Measurements from ENCODE around the gene SCN2B.

SCN2B gene

DNA sequence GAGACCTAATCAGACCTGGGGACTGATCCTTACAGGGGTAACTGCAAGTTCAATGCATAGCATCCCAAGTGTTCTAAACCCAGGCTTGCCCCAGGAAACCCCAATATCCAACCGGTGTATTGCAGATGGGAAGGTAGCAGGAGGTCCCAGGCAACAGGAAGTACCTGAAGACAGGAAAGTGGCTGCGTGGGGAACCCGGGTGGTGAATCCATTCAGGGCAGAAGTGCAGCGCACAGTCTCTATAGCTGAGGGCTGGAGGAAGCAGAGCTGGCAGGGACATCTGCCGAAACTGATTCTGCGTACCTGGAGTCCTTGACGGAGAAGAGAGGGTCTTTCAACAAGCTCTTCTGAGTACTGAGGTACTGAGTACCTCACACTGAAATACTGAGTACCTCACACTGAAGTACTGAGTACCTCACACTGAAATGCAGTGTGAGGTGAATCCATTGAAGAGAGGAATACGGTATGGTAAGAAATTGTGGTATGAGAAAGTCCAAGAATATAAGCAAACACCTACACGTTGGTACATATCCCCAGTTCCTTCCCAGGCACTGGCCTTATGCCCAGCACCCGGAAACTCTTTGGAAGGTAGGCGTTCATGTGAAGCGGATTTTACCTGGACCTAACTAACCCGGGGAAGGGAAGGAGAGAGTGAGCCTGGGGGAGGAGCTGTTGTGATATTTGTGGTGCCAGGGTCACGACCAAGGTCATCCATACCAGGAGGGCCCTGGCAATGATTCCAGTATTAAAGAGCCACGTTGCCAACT lies 43.9 kb downstream of the SCN2B start:
- DNase-seq (ENCODE audit: low read depth), result no peak

DNA sequence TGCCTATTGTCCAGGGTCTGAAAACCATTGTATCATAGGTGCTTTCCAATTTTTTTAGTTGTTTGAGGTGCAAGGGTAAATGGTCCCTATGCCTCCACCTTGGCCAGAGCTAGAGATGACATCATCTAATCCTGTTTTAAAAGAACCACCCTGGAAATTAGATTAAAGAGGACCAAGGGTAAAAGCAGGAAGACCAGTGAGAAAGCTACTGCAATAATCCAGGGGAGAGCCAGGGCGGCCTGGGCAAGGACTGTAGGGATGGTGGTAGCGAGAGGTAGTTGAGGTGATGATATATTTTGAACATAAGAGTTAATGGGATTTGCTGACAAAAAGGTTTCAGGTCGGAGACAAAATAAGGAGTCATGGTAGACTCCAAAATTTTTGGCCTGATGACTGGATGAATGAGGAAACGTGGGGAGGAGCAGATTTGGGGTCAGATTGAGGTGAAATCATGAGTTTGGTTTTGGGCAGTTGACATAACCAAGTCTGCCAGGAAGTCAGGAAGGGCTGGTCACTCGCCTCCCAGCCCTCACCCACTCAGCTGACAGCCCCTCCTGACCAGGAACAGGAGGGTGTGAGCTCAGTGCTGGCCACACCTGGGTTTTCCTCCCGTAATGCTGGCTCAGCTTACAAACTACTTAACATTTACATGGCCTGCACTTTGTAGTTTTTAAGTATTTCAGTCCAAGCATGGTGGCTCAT lies 46.8 kb downstream of the SCN2B start:
- DNase-seq (ENCODE audit: low read depth), result no peak

DNA sequence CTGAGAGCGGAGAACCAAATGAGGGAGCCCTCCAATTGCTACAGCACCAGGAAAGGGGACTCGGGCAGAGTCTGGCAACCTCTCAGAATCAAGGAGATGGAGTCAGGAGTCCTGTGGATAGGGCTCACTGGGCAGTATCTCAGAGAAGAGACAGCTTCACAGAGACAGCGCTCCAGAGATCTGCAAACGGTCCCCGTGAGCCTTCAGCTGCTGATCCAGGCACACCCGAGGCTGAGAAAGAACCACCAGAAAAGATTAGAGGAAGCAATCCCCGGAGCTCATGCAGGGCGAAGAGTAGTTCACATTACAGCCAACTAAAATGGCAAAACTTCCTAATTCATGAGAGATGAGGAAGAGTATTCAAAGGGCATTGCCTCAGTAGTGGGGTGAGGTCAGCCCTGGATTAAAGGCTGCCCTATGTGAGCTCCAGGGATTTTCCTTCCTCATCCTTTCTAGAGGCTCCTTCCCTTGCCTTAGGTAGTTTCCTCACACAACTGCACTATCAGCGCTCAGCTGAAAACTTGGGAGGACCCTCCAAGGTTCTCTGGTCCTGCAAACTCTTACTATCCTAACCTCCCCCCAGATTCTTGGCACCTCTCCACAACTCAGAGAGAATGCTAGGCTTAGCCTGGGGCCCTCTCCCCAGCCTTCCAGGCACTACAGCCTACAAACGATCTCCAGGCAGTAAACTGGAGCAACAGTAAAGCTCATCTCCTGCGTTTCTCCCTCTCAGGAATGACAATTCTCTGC lies 47.5 kb downstream of the SCN2B start:
- no peak for DNase-seq (ENCODE audit: low read depth)

DNA sequence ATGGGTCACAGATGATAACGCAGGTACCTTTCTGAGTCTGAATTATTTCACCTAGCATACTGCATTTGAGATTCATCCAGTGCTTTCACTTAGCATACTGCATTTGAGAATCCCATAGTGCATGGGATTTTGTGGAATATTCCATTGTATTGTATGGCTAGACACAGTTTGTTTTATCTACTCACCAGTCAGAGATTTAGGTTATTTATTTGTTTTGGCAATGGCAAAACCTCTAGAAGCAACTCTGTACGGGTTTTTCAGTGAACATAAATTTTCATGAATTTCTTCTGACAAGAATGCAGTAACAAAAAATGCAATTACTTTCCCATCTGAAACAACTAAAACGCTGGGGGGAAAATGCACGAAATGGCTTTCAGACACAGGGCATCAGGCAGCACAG lies 48.1 kb downstream of the SCN2B start:
- no peak for DNase-seq (ENCODE audit: low read depth)

DNA sequence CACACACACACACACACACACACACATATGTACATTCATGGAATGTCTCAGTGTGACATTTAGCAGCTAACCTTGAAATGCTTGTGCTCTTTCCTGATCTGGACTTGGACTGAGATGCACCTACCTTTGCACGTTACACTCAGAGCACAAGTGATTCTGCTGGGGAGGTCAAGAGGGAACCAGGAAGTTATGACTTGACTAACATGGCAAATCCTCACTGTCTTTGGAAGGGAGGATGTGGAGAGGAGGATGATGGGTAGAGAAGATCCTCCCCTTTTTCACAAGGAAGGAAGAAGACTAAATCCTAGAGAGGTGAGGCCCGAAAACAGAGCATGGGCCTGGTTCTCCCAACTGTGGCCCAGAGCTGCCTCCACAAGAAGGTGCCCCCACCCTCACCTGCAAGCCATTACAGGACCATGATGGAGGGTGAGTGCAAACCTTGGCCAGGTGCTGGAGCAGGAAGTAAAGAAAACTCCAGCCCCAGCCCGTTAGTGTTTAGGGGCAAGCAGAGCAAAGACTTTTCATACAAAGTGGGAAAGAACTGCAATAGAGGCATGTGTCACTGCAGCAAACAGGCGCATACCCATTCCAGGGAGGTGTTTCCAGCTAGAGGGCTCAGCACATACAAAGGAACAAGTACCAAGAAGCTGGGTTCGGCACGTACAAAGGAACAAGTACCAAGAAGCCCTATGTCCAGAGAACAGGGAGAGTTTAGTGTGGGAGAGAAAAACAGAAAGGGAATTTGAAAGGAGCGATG lies 50.2 kb downstream of the SCN2B start:
- DNase-seq (ENCODE audit: low read depth), result no peak

DNA sequence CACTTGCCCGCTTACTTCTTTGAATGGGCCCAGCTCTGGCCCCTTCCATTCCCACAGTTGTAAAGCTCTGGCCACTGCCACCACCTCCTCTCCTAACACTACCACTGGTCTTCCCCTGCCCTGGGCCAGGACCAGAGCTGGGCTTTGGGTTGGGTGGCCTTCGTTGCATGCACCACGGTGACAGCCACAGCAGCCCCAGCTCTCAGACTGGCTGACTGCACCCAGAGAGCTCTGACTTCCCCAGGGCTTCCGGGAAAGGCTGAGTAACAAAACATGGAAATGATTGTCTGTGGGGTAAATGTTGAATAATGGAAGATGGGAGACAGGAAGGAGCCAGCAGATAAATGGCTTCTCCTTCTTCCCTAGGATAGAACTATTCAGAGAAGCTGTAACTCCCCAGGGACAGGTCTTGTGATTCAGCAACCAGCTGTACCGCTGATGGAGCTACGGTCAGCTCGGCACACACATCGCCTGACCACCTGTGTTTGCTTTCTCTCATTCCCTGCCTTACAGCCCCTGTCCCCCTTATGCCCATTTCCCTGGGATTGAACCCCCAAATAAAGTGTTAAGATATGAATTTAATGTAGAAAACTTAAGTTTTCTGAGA lies 51.4 kb downstream of the SCN2B start:
- no peak for DNase-seq (ENCODE audit: low read depth)

DNA sequence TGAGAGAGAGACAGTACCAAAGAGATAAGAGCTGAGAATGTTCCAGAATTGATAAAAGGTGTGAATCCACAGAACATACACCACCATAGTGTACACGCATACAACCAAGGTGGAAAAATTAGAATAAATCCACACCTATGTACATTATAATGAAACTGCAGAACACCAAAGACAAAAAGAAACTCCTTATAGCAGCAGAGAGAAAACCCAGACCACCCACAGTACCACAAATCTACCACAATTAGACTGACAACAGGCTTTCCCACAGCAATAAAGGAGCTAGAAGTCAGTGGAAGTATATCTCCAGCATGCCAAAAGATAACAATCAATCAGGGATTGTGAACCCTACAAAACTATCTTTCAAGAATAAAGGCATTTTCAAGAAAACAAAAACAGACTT lies 55.6 kb downstream of the SCN2B start:
- no peak for DNase-seq (ENCODE audit: low read depth)

DNA sequence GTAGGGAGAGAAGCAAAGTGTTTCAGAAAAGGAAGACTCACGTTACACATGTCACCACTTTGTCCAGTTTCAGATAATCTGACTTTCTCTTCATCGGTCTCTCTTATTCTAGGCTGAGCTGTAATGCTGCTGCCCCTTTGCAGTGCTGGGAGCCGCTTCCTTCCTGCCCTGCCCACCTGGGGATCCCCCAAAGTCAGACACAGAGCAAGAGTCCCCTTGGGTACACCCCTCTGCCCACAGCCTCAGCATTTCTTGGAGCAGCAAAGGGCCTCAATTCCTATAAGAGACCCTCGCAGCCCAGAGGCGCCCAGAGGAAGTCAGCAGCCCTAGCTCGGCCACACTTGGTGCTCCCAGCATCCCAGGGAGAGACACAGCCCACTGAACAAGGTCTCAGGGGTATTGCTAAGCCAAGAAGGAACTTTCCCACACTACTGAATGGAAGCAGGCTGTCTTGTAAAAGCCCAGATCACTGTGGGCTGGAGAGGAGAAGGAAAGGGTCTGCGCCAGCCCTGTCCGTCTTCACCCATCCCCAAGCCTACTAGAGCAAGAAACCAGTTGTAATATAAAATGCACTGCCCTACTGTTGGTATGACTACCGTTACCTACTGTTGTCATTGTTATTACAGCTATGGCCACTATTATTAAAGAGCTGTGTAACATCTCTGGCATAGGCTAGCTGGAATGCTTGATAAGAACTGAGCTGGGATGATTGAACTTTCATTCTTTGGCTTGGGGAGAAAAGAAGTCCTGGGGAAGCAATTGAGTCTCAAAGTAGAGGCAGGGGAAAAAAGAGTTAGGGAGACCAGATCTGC lies 58.4 kb downstream of the SCN2B start:
- no peak for DNase-seq (ENCODE audit: low read depth)

DNA sequence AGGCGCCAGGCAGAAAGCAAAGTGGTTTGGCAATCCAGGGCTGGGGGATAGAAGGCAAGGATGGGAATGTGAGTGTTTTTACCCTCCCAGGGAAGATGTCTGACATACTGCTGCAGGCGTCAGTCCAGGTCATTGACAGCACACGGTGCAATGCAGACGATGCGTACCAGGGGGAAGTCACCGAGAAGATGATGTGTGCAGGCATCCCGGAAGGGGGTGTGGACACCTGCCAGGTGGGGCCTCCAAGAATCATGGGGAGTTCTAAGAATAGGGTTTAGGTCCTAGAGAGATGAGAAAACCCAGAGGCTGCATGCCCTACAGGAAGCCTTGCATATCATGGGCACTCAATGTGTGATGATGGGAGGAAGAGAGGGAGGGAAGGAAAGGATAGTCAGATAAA lies 61.4 kb downstream of the SCN2B start:
- DNase-seq (ENCODE audit: low read depth), result no peak

DNA sequence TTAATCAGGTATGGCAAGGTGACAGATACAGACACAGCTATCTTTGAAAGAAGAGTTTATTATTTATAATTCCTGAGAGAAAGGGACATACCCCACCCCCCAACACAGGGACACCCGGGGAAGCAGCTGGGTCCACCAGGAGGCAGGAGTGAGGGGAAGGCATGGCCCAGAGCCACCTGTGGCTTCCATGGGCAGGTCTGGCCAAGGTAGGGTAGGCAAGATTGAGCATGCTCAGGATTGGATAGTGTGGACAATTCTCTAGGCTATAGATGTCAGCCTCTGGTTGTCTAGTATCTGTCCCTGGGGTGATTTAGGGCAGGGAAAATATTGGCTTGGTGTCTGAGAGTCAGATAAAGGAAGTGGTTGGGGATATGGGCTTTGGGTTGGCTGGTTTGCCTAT lies 62.2 kb downstream of the SCN2B start:
- DNase-seq (ENCODE audit: low read depth), result no peak

DNA sequence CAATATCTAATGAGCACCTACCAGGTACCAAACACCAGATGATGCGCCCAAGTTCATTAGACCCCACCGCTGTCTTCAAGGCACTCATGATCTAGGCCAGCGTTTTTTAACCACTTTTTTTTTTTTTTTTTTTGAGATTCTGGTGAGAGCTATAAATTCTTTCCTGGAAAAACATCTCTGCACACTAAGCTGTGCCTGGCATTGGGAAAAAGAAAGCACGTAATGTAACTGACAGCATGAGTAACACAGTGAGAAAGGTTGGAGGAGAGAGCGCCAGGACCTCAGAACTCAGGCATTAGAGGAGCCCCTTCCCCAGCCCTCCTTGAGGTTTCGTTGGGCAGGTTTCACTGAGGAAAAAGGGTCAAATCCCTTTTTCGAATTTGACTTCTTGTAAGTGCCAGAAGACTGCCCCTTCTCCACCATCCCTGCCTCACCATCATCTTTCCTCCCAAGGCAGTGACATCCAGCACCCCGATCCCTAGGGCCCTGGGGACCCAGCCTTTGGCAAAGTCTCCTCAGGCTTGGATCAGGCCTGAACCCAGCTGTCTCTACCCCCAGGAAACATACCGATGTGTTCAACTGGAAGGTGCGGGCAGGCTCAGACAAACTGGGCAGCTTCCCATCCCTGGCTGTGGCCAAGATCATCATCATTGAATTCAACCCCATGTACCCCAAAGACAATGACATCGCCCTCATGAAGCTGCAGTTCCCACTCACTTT lies 63.6 kb downstream of the SCN2B start:
- no peak for DNase-seq (ENCODE audit: low read depth)

All from amniotic epithelial cell (primary cell).